NT2/D1 (cell line): Measurements from ENCODE around the gene PRELID3B.
"Not testable (repeated sequence)": the region's sequence is repeated elsewhere in the genome, so short reads cannot be mapped to it uniquely, and the experiment has no call there.

Source experiments
- DNase-seq: peaks from one replicate; pipeline ENCODE4 v3.0.0-alpha.2; 2011; ENCODE audit warnings: low read depth, low spot score
- H3K27me3 ChIP-seq: 2 replicates; pipeline ENCODE4 v1.6.0; 2011; ENCODE audit warnings: mild to moderate bottlenecking; ENCODE audit not compliant: insufficient read length, insufficient read depth
- H3K36me3 ChIP-seq: 2 replicates; pipeline ENCODE4 v1.6.1; 2011; ENCODE audit warnings: mild to moderate bottlenecking, low read length, mixed read lengths; ENCODE audit not compliant: insufficient read depth, insufficient read length
- H3K4me1 ChIP-seq: 2 replicates; pipeline ENCODE4 v1.5.1; 2011; ENCODE audit not compliant: insufficient read depth, insufficient read length
- H3K4me3 ChIP-seq: 2 replicates; pipeline ENCODE4 v1.5.1; 2011; ENCODE audit warnings: low read depth; ENCODE audit not compliant: insufficient read length
- H3K9ac ChIP-seq: 2 replicates; pipeline ENCODE4 v1.6.0; 2011; ENCODE audit warnings: low read depth; ENCODE audit not compliant: insufficient read length
- H3K9me3 ChIP-seq: 2 replicates; pipeline ENCODE4 v1.5.1; 2011; ENCODE audit warnings: mild to moderate bottlenecking, low read length; ENCODE audit not compliant: insufficient read depth
- SUZ12 ChIP-seq: IDR thresholded peaks from 2 replicates; pipeline ENCODE4 v1.6.1; 2011; ENCODE audit not compliant: insufficient read length, insufficient read depth; ENCODE audit errors: extremely low read depth
- YY1 ChIP-seq: IDR thresholded peaks from 2 replicates; pipeline ENCODE4 v1.6.1; 2011; ENCODE audit not compliant: insufficient read length, insufficient read depth
- ZNF274 ChIP-seq: IDR thresholded peaks from 2 replicates; pipeline ENCODE4 v1.6.1; 2011; ENCODE audit warnings: mild to moderate bottlenecking, low read depth, low read length

PRELID3B gene

DNA sequence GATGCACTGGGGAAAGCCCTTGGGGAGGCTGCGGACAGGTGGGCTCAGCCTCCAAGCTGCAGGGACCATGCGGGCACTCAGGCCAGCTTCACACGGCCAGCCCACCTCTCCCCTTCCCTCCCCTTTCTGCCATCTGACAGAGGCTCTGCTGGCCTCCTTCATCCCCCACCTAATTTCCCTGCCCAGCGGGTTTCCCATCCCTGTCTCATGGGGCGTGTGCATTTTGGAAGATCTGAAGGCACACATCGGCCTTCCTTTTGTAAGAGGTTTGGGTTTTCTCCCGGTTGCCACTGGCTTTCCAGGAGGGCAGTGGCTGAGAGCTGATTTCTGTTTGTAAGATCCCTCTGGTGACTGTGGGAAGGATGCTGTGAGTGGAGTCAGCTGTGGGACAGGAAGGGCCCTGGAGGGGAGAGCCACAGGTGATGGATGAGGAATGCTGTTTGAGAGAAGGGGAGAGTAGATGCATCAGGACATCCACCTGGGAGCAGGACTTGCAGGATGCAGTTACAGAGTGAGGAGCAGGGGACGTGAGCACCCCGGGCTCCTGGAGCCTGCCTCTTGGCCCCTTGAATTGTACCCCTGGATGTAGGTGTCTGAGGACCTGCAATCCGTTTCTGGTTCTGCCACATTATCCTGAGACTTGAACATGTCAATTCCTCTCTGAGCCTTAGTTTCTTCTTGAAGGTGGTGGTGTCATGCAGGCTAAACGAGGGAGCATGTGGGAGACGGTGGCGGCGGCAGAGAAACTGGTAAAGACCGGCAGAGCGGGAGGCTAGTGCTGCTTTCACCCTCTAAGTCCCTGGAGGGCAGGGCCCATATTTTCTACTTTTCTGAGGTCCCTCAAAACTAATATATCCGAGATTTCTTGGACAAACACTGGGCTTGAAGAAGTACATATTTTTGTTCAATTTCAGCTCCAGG lies 29.3 kb downstream of the PRELID3B start:
- Histone ChIP-seq H3K27me3 (peaks cover 36% of the 10 kb centered on the region), H3K36me3 (no peaks in the 10 kb centered on the region), H3K9me3 (no peaks in the 10 kb centered on the region), H3K9ac (no peak overlapping the region), H3K4me3 (no peak overlapping the region), H3K4me1 (peaks cover 18% of the 10 kb centered on the region)
- TF ChIP-seq ZNF274 (no peak), SUZ12 (no peak), YY1 (no peak)
- no peak for DNase-seq

DNA sequence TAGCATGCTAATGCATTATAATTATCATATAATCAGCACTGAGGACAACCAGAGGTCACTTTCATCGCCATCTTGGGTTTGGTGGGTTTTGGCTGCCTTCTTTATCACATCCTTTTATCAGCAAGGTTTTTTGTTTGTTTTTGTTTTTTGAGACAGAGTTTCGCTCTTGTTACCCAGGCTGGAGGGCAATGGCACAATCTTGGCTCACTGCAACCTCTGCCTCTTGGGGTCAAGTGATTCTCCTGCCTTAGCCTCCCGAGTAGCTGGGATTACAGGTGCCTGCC lies 30.8 kb downstream of the PRELID3B start:
- H3K9ac ChIP-seq, H3K4me3 ChIP-seq: not testable (repeated sequence)

DNA sequence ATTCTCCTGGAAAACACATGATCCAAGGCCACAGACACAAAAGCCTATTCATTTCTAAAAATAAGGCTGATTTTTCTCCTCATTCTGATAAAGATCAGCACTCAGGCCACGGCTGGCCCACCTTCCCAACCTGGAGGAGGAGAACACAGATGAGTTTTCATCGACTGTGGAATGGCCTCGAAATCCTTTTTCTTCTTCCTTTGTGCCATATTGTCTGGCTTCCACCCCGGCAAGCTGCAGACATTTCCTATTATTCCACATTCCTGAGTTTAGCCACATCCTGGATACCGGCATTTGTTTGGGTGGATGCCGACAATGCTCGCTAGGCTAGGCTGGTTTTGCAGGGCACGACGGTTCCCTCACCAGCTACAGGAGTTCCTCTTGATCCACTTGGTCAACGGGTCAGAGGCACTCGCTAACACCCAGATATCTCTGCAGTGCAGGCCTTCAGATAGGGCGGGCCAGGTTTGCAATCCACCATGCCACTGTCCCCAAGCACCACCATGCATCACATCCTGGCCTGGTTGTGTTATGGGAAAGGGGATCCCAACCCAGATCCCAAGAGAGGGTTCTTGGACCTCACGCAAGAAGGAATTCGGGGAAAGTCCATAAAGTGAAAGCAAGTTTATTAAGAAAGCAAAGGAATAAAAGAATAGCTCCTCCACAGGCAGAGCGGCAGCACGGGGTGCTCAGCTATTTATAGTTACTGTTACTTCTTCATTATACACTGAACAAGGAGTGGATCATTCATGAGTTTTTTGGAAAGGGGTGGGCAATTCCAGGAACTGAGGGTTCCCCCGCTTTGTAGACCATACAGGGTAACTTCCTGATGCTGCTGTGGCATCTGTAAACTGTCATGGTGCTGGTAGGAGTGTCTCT lies 31.4 kb downstream of the PRELID3B start:
- TF ChIP-seq ZNF274 (no peak), SUZ12 (no peak), YY1 (no peak)

More for the DNA sequence above, 30.8 kb downstream of the PRELID3B start:
- DNase-seq, H3K9me3 ChIP-seq, H3K36me3 ChIP-seq: not testable (repeated sequence)
- peaks cover 18% of the 10 kb centered on the region for H3K4me1 ChIP-seq
- H3K27me3 ChIP-seq: peaks cover 44% of the 10 kb centered on the region

DNA sequence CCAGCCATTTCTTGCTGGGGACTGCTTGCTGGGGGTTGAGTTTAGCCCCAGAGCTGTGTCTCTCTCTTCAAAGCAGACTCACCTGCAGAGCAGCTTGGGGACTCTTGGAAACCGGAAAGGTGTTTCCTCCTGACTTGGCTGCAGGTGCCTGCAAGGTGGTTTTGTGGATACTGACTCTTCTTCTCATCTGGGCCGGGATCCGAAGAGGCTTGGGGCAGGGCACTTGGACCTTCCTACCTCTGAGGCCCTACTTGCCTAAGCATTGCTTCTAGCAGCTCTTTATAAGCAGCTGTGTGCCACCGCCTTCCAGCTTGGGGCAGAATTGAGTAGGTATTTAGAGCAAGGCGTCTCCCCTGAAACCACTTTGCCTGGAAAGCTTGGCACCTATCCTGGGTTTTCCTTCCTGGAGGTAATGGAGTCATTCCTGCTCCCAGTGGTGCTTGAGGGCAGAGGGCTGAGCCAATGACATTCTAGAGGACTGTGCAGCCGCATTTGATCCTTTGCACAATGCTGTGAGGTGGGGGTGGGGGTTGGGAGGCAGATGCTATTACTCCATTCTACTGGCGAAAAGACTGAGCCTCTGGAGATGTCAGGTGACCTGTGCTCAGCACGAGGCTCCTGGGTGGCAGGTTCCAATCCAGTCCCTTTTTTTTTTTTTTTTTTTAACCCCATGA lies 32.1 kb downstream of the PRELID3B start:
- H3K36me3 ChIP-seq: no peaks in the 10 kb centered on the region
- no peak for TF ChIP-seq ZNF274
- TF ChIP-seq SUZ12: no peak
- no peak for TF ChIP-seq YY1
- no peak overlapping the region for H3K4me3 ChIP-seq
- peaks cover 24% of the 10 kb centered on the region for H3K4me1 ChIP-seq
- H3K9ac ChIP-seq: no peak overlapping the region
- no peak for DNase-seq
- peaks cover 52% of the 10 kb centered on the region for H3K27me3 ChIP-seq
- no peaks in the 10 kb centered on the region for H3K9me3 ChIP-seq

More for the DNA sequence above, 31.4 kb downstream of the PRELID3B start:
- H3K4me3 ChIP-seq: no peak overlapping the region
- no peak overlapping the region for H3K9ac ChIP-seq
- no peaks in the 10 kb centered on the region for H3K36me3 ChIP-seq
- no peak for DNase-seq
- H3K27me3 ChIP-seq: peaks cover 50% of the 10 kb centered on the region
- no peaks in the 10 kb centered on the region for H3K9me3 ChIP-seq
- peaks cover 23% of the 10 kb centered on the region for H3K4me1 ChIP-seq

DNA sequence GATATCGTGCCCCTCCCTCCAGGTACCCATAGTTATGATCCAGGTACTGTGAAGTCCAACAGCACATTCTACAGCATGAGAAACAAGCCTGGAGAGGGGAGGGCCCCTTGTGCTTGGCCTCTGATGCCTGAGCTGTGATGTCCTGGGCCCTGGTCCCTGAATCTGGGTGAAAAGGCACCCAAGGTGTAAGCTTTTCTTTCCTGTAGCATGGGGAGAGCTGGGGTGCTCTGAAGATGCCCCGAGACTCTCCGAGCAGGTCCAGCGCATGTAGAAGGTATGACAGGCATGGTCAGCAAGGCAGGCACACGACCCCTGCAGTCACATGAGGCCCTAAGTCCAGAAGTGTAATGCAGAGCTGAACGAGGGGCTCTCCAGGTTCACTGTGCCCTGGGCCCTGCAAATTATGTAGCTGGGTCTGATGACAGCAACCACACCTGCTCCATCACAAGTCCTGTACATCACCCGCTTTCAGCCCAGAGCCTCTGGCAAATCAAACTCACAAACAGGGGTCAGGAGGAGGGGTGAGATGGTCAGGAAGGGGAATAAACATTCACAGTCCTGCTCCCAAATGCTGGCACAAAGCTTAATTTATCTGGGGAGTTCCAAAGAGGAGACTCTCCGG lies 33.8 kb downstream of the PRELID3B start:
- DNase-seq: no peak
- no peaks in the 10 kb centered on the region for H3K9me3 ChIP-seq
- H3K4me1 ChIP-seq: peaks cover 19% of the 10 kb centered on the region
- no peak for TF ChIP-seq ZNF274
- H3K4me3 ChIP-seq: no peak overlapping the region
- peaks cover 40% of the 10 kb centered on the region for H3K27me3 ChIP-seq
- H3K9ac ChIP-seq: no peak overlapping the region
- H3K36me3 ChIP-seq: peaks cover 11% of the 10 kb centered on the region

DNA sequence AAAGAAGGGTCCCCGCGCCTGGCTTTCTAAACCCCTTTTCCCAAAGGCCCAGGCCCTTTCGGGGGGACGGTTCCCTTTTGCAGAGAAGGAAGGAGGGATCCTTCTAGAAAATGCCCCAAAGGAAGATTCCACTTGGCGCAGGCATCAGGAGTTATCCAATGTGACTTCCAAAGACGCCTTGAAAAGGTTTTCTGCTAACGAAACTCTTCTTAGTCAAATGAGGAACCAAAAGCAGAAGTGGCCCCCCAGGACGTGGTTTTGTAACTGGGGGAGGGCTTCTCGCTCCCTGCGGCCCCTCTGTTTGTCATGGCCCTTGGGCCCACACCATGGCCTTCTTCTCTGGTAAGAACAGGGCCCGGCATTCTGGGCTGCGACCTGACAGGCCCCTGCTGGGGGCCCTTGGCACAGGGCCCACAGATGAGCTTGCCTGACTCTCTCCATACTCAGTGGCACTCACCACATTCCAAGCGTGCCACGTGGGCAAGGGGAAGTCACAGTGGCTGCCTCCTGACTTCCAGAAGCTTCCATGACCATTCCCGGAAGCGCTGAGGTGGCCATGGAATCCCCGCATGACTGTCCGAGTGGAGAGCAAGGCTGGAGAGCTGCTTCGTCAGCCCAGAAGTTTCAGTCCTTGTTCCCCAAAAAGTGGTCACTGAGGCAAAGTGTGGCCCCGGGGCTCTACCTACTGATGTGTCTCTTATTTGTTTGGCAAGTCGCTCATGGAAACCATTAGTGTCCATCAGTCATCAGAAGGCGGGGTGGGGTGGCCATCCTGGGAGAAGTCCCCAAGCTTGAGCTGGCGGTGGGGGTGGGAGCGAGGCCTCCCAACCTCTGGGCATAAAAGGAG lies 34.7 kb downstream of the PRELID3B start:
- Histone ChIP-seq H3K9me3 (no peaks in the 10 kb centered on the region), H3K4me1 (peaks cover 19% of the 10 kb centered on the region), H3K27me3 (peaks cover 35% of the 10 kb centered on the region), H3K9ac (peak overlapping the region; percentile 51), H3K36me3 (peaks cover 16% of the 10 kb centered on the region), H3K4me3 (no peak overlapping the region)
- no peak for DNase-seq
- TF ChIP-seq YY1 (no peak), ZNF274 (no peak), SUZ12 (no peak)
